ENCODE data around the gene LAMB4.

The LAMB4 gene

DNA sequence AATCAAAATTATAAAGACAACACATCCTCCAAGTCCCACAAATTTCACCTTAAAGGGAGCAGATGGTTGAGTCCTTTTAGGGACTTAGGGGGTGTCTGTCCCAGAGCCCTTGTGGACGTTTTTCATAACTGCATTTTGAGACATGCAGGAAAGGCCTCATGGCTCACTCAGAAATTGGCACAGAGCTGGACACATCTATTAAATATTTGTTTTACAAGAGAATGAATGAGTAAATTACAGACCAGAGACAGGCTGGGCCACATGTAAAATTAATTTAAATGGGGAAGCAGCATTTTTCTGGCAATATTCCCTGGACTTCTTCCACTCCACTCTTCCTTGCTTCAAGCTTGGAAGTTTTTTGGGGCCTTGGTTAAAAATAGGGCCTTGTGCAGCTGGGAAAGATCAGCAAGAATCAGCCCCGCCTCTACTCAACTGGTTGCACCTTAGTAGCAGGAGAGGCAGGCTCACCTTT is 147.2 kb downstream of the LAMB4 start:
- Mint-ChIP-seq H3K9me3 (no peaks in the 10 kb centered on the region), H3K27ac (no peak overlapping the region)

DNA sequence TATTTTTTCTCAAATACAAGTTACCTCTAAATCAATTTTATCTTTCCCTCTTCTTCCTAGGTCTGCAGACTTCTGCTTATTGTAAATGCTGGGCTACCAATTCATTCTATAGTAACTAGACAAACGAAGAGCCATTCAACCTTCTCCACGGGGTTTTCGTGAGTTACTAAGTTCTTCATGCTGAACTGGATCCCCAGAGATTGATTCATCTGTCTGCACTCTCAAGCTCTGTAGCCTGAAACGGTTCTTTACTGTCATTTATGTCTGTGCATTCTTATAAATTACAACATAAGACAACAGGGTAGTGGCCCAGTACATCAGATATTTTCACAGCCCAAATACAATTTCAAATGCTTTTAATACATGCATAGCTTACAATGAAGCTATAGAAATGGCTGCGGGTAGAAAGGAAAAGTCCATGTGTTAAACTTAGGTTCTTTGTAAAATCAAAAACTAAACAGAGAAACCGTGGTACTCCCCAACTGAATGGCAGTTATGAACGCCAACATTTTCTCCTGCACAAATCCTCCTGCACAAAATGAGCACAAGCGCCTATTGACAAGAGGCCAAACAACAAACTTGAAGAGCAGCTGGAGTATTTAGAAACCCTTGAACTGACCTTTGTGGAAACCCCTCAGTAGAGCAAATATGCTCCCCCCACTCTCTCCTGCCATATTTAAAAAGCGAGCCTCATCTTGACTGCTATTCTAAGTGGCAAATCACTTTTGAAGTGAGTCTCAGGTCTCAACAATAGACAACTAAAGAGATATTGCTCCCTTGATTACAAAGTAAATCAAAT is 147.9 kb downstream of the LAMB4 start:
- Mint-ChIP-seq H3K27me3 (peaks cover 13% of the 10 kb centered on the region), H3K36me3 (ENCODE audit: low read depth) (no peaks in the 10 kb centered on the region), H3K4me3 (no peak overlapping the region), H3K4me1 (ENCODE audit: low read depth) (no peaks in the 10 kb centered on the region), H3K9me3 (no peaks in the 10 kb centered on the region), H3K27ac (no peak overlapping the region)

More for the DNA sequence above, 147.2 kb downstream of the LAMB4 start:
- Mint-ChIP-seq H3K4me3 (no peak overlapping the region), H3K4me1 (ENCODE audit: low read depth) (no peaks in the 10 kb centered on the region), H3K27me3 (peaks cover 17% of the 10 kb centered on the region), H3K36me3 (ENCODE audit: low read depth) (no peaks in the 10 kb centered on the region)

DNA sequence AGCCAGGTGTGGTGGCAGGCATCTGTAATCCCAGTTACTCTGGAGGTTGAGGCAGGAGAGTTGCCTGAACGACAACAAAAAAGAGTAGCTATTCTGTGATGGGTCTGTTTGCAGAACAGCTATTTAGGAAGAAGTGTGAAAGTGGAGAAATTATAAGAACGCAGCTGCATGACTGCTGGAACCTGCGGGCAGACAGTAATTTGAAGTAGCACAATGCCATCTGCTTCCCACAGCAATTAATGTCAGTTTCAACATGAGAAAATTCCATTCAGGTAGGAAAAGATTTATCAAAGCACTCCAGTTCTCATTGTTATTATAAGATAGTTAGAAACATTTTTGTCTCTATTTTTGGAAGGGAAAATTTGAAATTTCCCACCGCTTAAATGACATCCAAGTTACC is 148.7 kb downstream of the LAMB4 start:
- H3K27me3 Mint-ChIP-seq: peaks cover 6% of the 10 kb centered on the region
- no peaks in the 10 kb centered on the region for H3K36me3 Mint-ChIP-seq (ENCODE audit: low read depth)
- no peak overlapping the region for H3K27ac Mint-ChIP-seq
- H3K4me1 Mint-ChIP-seq (ENCODE audit: low read depth): no peaks in the 10 kb centered on the region
- no peaks in the 10 kb centered on the region for H3K9me3 Mint-ChIP-seq
- H3K4me3 Mint-ChIP-seq: no peak overlapping the region

DNA sequence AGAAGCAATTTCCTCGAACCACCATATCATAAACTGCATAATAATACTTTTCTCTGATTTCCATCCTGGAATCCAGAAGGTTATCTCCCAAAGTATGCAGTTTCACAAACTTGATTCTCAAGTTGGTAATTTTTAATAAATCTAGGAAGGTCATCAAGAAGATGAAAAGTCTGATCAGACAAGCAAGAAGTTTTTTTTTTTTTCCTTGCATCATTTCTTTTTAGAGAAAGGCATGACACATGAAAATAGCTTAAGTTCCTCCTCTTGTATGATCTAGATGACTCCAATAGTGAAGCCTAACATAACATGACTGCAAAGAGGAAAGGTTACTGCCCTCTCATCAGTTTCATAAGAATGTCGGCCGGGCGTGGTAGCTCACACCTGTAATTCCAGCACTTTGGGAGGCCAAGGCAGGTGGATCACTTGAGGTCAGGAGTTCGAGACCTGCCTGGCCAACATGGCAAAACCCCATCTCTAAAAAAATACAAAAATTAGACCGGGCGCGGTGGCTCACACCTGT is 149.4 kb downstream of the LAMB4 start:
- Mint-ChIP-seq H3K27ac (no peak overlapping the region), H3K36me3 (ENCODE audit: low read depth) (no peaks in the 10 kb centered on the region), H3K9me3 (no peaks in the 10 kb centered on the region), H3K4me3 (no peak overlapping the region), H3K4me1 (ENCODE audit: low read depth) (no peaks in the 10 kb centered on the region), H3K27me3 (peaks cover 8% of the 10 kb centered on the region)

DNA sequence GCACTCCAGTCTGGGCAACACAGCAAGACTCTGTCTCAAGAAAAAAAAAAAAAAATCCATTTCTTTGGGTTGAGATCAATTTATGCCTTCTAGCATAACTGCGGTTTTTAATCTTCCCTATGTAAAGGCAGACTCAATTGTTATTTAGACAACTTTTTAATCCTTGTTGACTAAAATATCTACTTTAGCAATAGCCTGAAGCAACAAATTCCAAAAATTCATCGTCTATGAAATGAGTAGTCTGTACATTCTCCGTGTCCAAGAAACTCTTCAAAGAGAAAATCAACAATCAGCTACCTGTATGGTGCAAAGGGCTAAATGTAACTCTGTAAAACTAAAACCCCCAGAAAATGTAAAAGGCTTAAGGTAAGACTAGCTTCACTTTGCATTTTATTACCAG is 150.0 kb downstream of the LAMB4 start:
- peaks cover 9% of the 10 kb centered on the region for H3K27me3 Mint-ChIP-seq
- no peaks in the 10 kb centered on the region for H3K4me1 Mint-ChIP-seq (ENCODE audit: low read depth)
- no peaks in the 10 kb centered on the region for H3K9me3 Mint-ChIP-seq
- H3K4me3 Mint-ChIP-seq: no peak overlapping the region
- no peaks in the 10 kb centered on the region for H3K36me3 Mint-ChIP-seq (ENCODE audit: low read depth)
- no peak overlapping the region for H3K27ac Mint-ChIP-seq

DNA sequence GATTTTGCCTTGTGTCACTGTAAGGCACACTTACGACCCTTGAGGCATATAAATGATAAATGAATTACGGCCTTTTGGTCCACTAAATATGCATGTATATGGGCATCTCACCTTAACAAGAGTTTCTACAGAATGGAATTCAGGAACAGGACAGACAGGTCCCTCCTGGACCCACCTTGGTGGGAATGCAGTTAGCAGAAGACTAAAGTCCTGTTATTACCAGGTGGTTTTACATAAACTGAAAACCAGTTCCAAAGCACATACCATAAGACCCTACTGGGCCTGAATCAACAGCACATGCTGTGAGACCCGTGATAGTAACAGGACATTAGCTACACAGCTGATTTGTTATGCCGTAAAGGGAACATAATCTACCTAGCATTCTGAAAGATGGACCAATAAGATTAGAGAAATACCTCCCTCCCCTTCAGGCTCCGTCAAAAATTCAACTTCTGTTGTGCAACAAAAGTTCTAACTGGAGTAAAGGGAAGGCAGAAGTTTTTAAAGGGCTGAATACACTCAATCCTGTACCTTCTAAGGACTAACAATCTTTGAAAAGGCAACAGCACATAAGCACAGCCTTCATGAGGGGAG is 151.2 kb downstream of the LAMB4 start:
- no peak overlapping the region for H3K4me3 Mint-ChIP-seq
- no peak overlapping the region for H3K27ac Mint-ChIP-seq
- no peaks in the 10 kb centered on the region for H3K9me3 Mint-ChIP-seq
- no peaks in the 10 kb centered on the region for H3K36me3 Mint-ChIP-seq (ENCODE audit: low read depth)
- no peaks in the 10 kb centered on the region for H3K4me1 Mint-ChIP-seq (ENCODE audit: low read depth)
- H3K27me3 Mint-ChIP-seq: peaks cover 9% of the 10 kb centered on the region

DNA sequence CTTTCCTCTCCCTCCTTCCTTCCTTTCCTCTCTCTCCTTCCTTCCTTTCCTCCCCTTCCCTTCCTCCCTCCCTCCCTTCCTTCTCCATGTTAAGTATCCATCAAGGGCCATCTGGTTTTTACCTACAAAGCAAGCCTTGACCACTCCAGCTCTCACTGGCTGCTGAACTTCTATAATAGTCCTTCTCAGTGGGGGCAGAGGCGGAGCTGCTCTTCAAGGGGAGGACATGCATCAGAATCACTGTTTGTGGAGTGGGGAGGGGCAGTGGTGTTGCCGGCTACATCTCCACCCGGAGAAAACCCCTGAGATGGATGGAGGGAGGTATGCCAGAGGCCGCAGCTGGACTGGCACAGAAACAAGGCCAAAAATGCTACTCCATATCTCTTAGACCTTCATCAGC is 153.1 kb downstream of the LAMB4 start:
- no peaks in the 10 kb centered on the region for H3K9me3 Mint-ChIP-seq
- peaks cover 7% of the 10 kb centered on the region for H3K27me3 Mint-ChIP-seq
- no peak overlapping the region for H3K27ac Mint-ChIP-seq
- H3K4me1 Mint-ChIP-seq (ENCODE audit: low read depth): no peaks in the 10 kb centered on the region
- H3K36me3 Mint-ChIP-seq (ENCODE audit: low read depth): no peaks in the 10 kb centered on the region
- H3K4me3 Mint-ChIP-seq: no peak overlapping the region

DNA sequence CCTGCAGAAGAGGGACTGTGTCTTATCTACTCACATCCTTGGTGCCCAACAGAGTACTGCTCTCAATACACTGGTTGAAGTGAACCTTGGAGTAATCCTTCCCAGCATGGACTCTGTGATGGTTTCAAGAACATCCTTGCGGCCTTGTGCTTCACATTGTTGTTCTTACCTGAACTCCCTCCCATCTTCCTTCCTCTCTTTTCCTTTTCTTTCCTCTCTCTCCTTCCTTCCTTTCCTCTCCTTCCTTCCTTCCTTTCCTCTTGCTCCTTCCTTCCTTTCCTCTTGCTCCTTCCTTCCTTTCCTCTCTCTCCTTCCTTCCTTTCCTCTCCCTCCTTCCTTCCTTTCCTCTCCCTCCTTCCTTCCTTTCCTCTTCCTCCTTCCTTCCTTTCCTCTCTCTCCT is 153.5 kb downstream of the LAMB4 start:
- no peak overlapping the region for H3K4me3 Mint-ChIP-seq
- H3K36me3 Mint-ChIP-seq (ENCODE audit: low read depth): no peaks in the 10 kb centered on the region
- H3K9me3 Mint-ChIP-seq: no peaks in the 10 kb centered on the region
- no peak overlapping the region for H3K27ac Mint-ChIP-seq
- peaks cover 7% of the 10 kb centered on the region for H3K27me3 Mint-ChIP-seq
- no peaks in the 10 kb centered on the region for H3K4me1 Mint-ChIP-seq (ENCODE audit: low read depth)

DNA sequence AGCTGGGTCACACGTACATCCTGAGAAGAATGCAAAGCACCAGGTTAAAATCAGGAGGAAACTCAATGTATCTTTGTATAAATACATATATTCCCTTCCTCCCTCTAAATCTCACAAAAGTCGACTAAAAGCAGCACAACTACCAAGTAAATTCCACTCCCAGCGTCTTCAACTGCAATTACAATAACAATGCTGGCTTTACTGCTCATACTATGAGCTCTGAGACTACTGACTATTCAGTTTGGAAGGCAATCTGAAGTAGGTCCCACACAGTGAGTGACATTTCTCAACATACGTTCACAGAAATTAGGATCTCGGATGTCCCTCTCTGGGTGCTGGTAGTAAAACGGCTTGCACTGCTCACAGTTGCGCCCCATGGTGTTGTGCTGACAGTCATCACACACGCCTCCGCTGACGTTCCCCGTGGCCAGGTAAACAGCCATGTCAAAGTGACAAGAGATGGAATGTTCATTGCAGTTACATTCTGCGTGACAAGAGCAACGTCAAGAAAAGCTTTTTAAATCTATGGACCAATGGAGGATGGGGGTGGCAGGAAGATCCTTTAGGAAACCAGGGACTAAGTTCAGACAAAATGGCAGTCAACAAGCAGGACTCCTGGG is 154.7 kb downstream of the LAMB4 start:
- no peak overlapping the region for H3K27ac Mint-ChIP-seq

DNA sequence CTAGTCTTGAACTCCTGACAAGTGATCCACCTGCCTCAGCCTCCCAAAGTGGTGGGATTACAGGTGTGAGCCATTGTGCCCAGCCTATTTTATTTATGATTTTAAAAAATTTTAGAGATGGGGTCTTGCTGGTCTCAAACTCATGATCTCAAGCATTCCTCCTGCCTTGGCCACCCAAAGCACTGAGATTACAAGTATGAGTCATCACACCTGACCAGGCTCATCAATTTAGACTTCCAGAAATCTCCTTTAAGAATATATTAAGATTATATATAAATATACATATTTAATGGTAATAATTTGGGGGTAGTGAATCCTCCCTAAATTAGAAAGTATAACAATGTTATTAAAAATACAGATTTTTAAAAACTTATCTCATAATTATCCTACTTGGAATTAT is 156.3 kb downstream of the LAMB4 start:
- no peaks in the 10 kb centered on the region for H3K36me3 Mint-ChIP-seq (ENCODE audit: low read depth)
- H3K4me1 Mint-ChIP-seq (ENCODE audit: low read depth): no peaks in the 10 kb centered on the region
- no peaks in the 10 kb centered on the region for H3K9me3 Mint-ChIP-seq
- H3K27me3 Mint-ChIP-seq: peaks cover 10% of the 10 kb centered on the region
- no peak overlapping the region for H3K4me3 Mint-ChIP-seq
- H3K27ac Mint-ChIP-seq: no peak overlapping the region

More for the DNA sequence above, 154.7 kb downstream of the LAMB4 start:
- Mint-ChIP-seq H3K9me3 (no peaks in the 10 kb centered on the region), H3K27me3 (peaks cover 7% of the 10 kb centered on the region), H3K36me3 (ENCODE audit: low read depth) (no peaks in the 10 kb centered on the region), H3K4me1 (ENCODE audit: low read depth) (no peaks in the 10 kb centered on the region), H3K4me3 (no peak overlapping the region)

Data from stimulated activated naive CD8-positive, alpha-beta T cell treated with anti-CD3 and anti-CD28 coated beads, Interleukin-15, Interleukin-2, amounts not matched to agents 100 ng/mL and 50 ng/mL, for 24 hours (primary cell).